ENCODE data around the gene PTPRA.

The PTPRA gene

GRCh38 chr20:2838847-2839671, 34.2 kb upstream of the PTPRA start:
- H3K9ac ChIP-seq (ENCODE audit: low read depth, low read length) = no peak overlapping the region
- H3K9me3 ChIP-seq (ENCODE audit: insufficient read depth, low read depth, low read length) = no peaks in the 10 kb centered on the region
- H3K4me3 ChIP-seq (ENCODE audit: low read length) = no peak overlapping the region
- H3K4me1 ChIP-seq (ENCODE audit: insufficient read depth, low read length) = peaks cover 3% of the 10 kb centered on the region; the same call in 1 of the 2 replicates
- peaks cover 24% of the 10 kb centered on the region for H3K27me3 ChIP-seq (ENCODE audit: insufficient read depth, low read length)
- H3K36me3 ChIP-seq (ENCODE audit: insufficient read depth, low read depth, low read length) = no peaks in the 10 kb centered on the region
- H3K27ac ChIP-seq (ENCODE audit: low read length) = no peak overlapping the region

GRCh38 chr20:2839732-2840137, 33.5 kb upstream of the PTPRA start:
- peaks cover 24% of the 10 kb centered on the region for H3K27me3 ChIP-seq (ENCODE audit: insufficient read depth, low read length)
- no peaks in the 10 kb centered on the region for H3K9me3 ChIP-seq (ENCODE audit: insufficient read depth, low read depth, low read length)
- H3K9ac ChIP-seq (ENCODE audit: low read depth, low read length) = no peak overlapping the region
- peaks cover 3% of the 10 kb centered on the region; the same call in 1 of the 2 replicates for H3K4me1 ChIP-seq (ENCODE audit: insufficient read depth, low read length)
- H3K36me3 ChIP-seq (ENCODE audit: insufficient read depth, low read depth, low read length) = no peaks in the 10 kb centered on the region
- no peak overlapping the region for H3K27ac ChIP-seq (ENCODE audit: low read length)
- H3K4me3 ChIP-seq (ENCODE audit: low read length) = peak overlapping the region; percentile 88; the same call in 1 of the 2 replicates

- Histone ChIP-seq H3K9ac (ENCODE audit: low read depth, low read length) (peak within 1 kb of the TSS; percentile 73), H3K27me3 (ENCODE audit: insufficient read depth, low read length) (peaks cover 24% of the 10 kb centered on the region), H3K4me3 (ENCODE audit: low read length) (peak within 1 kb of the TSS; percentile 88), H3K27ac (ENCODE audit: low read length) (no peak within 1 kb of the TSS), H3K36me3 (ENCODE audit: insufficient read depth, low read depth, low read length) (no peaks in the 10 kb centered on the region), H3K4me1 (ENCODE audit: insufficient read depth, low read length) (peaks cover 3% of the 10 kb centered on the region; the same call in 1 of the 2 replicates), H3K9me3 (ENCODE audit: insufficient read depth, low read depth, low read length) (no peaks in the 10 kb centered on the region)
Observed at GRCh38 chr20:2840138-2840966, 32.9 kb upstream of the PTPRA start, which contains the start of the genes PCED1A and VPS16. Gene PCED1A (minus strand): TSS chr20:2840655. CDS start chr20:2839912, 743 bp downstream. Gene VPS16 (plus strand): TSS chr20:2840745. CDS start chr20:2840775, 30 bp downstream.

GRCh38 chr20:2840967-2841531, 32.2 kb upstream of the PTPRA start:
- Histone ChIP-seq H3K27me3 (ENCODE audit: insufficient read depth, low read length) (peaks cover 24% of the 10 kb centered on the region), H3K36me3 (ENCODE audit: insufficient read depth, low read depth, low read length) (no peaks in the 10 kb centered on the region), H3K9ac (ENCODE audit: low read depth, low read length) (peak overlapping the region; percentile 36; the same call in 1 of the 2 replicates), H3K4me1 (ENCODE audit: insufficient read depth, low read length) (peaks cover 3% of the 10 kb centered on the region; the same call in 1 of the 2 replicates), H3K27ac (ENCODE audit: low read length) (no peak overlapping the region), H3K9me3 (ENCODE audit: insufficient read depth, low read depth, low read length) (no peaks in the 10 kb centered on the region), H3K4me3 (ENCODE audit: low read length) (peak overlapping the region; percentile 88)

- H3K27ac ChIP-seq (ENCODE audit: low read length) = no peak overlapping the region
- H3K36me3 ChIP-seq (ENCODE audit: insufficient read depth, low read depth, low read length) = no peaks in the 10 kb centered on the region
- no peak overlapping the region for H3K9ac ChIP-seq (ENCODE audit: low read depth, low read length)
- H3K4me1 ChIP-seq (ENCODE audit: insufficient read depth, low read length) = peaks cover 3% of the 10 kb centered on the region; the same call in 1 of the 2 replicates
- peaks cover 9% of the 10 kb centered on the region; the same call in 1 of the 2 replicates for H3K27me3 ChIP-seq (ENCODE audit: insufficient read depth, low read length)
- no peak overlapping the region for H3K4me3 ChIP-seq (ENCODE audit: low read length)
- no peaks in the 10 kb centered on the region for H3K9me3 ChIP-seq (ENCODE audit: insufficient read depth, low read depth, low read length)
Observed at GRCh38 chr20:2845607-2846006, 27.7 kb upstream of the PTPRA start.

- H3K27me3 ChIP-seq (ENCODE audit: insufficient read depth, low read length) = peaks cover 3% of the 10 kb centered on the region; the same call in 1 of the 2 replicates
- H3K9me3 ChIP-seq (ENCODE audit: insufficient read depth, low read depth, low read length) = no peaks in the 10 kb centered on the region
- no peaks in the 10 kb centered on the region for H3K36me3 ChIP-seq (ENCODE audit: insufficient read depth, low read depth, low read length)
- H3K9ac ChIP-seq (ENCODE audit: low read depth, low read length) = no peak overlapping the region
- no peaks in the 10 kb centered on the region for H3K4me1 ChIP-seq (ENCODE audit: insufficient read depth, low read length)
- H3K27ac ChIP-seq (ENCODE audit: low read length) = no peak overlapping the region
- no peak overlapping the region for H3K4me3 ChIP-seq (ENCODE audit: low read length)
Observed at GRCh38 chr20:2846698-2847097, 26.6 kb upstream of the PTPRA start.

GRCh38 chr20:2847802-2848201, 25.5 kb upstream of the PTPRA start:
- H3K27me3 ChIP-seq (ENCODE audit: insufficient read depth, low read length) = no peaks in the 10 kb centered on the region
- no peak overlapping the region for H3K4me3 ChIP-seq (ENCODE audit: low read length)
- no peak overlapping the region for H3K9ac ChIP-seq (ENCODE audit: low read depth, low read length)
- H3K27ac ChIP-seq (ENCODE audit: low read length) = no peak overlapping the region
- no peaks in the 10 kb centered on the region for H3K4me1 ChIP-seq (ENCODE audit: insufficient read depth, low read length)
- no peaks in the 10 kb centered on the region for H3K9me3 ChIP-seq (ENCODE audit: insufficient read depth, low read depth, low read length)
- H3K36me3 ChIP-seq (ENCODE audit: insufficient read depth, low read depth, low read length) = no peaks in the 10 kb centered on the region

GRCh38 chr20:2849529-2849928, 23.8 kb upstream of the PTPRA start:
- Histone ChIP-seq H3K27ac (ENCODE audit: low read length) (no peak overlapping the region), H3K9me3 (ENCODE audit: insufficient read depth, low read depth, low read length) (no peaks in the 10 kb centered on the region), H3K4me1 (ENCODE audit: insufficient read depth, low read length) (no peaks in the 10 kb centered on the region), H3K36me3 (ENCODE audit: insufficient read depth, low read depth, low read length) (no peaks in the 10 kb centered on the region), H3K27me3 (ENCODE audit: insufficient read depth, low read length) (no peaks in the 10 kb centered on the region), H3K9ac (ENCODE audit: low read depth, low read length) (no peak overlapping the region), H3K4me3 (ENCODE audit: low read length) (no peak overlapping the region)

GRCh38 chr20:2851086-2851485, 22.2 kb upstream of the PTPRA start:
- no peak overlapping the region for H3K4me3 ChIP-seq (ENCODE audit: low read length)
- H3K27ac ChIP-seq (ENCODE audit: low read length) = no peak overlapping the region
- H3K9me3 ChIP-seq (ENCODE audit: insufficient read depth, low read depth, low read length) = no peaks in the 10 kb centered on the region
- no peaks in the 10 kb centered on the region for H3K27me3 ChIP-seq (ENCODE audit: insufficient read depth, low read length)
- H3K4me1 ChIP-seq (ENCODE audit: insufficient read depth, low read length) = no peaks in the 10 kb centered on the region
- H3K36me3 ChIP-seq (ENCODE audit: insufficient read depth, low read depth, low read length) = no peaks in the 10 kb centered on the region
- H3K9ac ChIP-seq (ENCODE audit: low read depth, low read length) = no peak overlapping the region

- Histone ChIP-seq H3K4me3 (ENCODE audit: low read length) (no peak overlapping the region), H3K27ac (ENCODE audit: low read length) (no peak overlapping the region), H3K27me3 (ENCODE audit: insufficient read depth, low read length) (no peaks in the 10 kb centered on the region), H3K9ac (ENCODE audit: low read depth, low read length) (no peak overlapping the region), H3K36me3 (ENCODE audit: insufficient read depth, low read depth, low read length) (no peaks in the 10 kb centered on the region; the same call in 1 of the 2 replicates), H3K9me3 (ENCODE audit: insufficient read depth, low read depth, low read length) (no peaks in the 10 kb centered on the region), H3K4me1 (ENCODE audit: insufficient read depth, low read length) (no peaks in the 10 kb centered on the region)
Observed at GRCh38 chr20:2858591-2858990, 14.7 kb upstream of the PTPRA start.

GRCh38 chr20:2859330-2860121, 13.8 kb upstream of the PTPRA start:
- H3K9ac ChIP-seq (ENCODE audit: low read depth, low read length) = no peak overlapping the region
- H3K27me3 ChIP-seq (ENCODE audit: insufficient read depth, low read length) = no peaks in the 10 kb centered on the region
- no peaks in the 10 kb centered on the region for H3K9me3 ChIP-seq (ENCODE audit: insufficient read depth, low read depth, low read length)
- no peaks in the 10 kb centered on the region for H3K4me1 ChIP-seq (ENCODE audit: insufficient read depth, low read length)
- H3K4me3 ChIP-seq (ENCODE audit: low read length) = no peak overlapping the region
- no peaks in the 10 kb centered on the region; the same call in 1 of the 2 replicates for H3K36me3 ChIP-seq (ENCODE audit: insufficient read depth, low read depth, low read length)
- H3K27ac ChIP-seq (ENCODE audit: low read length) = no peak overlapping the region

All from iPS-20b (cell line).